ENCODE results near the gene KNDC1.

- TF ChIP-seq, protein P1, sequence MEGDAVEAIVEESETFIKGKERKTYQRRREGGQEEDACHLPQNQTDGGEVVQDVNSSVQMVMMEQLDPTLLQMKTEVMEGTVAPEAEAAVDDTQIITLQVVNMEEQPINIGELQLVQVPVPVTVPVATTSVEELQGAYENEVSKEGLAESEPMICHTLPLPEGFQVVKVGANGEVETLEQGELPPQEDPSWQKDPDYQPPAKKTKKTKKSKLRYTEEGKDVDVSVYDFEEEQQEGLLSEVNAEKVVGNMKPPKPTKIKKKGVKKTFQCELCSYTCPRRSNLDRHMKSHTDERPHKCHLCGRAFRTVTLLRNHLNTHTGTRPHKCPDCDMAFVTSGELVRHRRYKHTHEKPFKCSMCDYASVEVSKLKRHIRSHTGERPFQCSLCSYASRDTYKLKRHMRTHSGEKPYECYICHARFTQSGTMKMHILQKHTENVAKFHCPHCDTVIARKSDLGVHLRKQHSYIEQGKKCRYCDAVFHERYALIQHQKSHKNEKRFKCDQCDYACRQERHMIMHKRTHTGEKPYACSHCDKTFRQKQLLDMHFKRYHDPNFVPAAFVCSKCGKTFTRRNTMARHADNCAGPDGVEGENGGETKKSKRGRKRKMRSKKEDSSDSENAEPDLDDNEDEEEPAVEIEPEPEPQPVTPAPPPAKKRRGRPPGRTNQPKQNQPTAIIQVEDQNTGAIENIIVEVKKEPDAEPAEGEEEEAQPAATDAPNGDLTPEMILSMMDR (IDR thresholded peaks at IDR 0.05) = no peak
- TF ChIP-seq POLR2A (IDR thresholded peaks at IDR 0.05) = no peak
These were observed 23.8 kb downstream of the KNDC1 start for GRCh38 chr10:133183646-133184378.
